Kidney capillary endothelial cell (primary cell): ENCODE data around the gene SLAMF8.

Experiments used
- DNase-seq: peaks from one replicate; pipeline ENCODE4 v3.0.0-alpha.2; 2018; ENCODE audit warnings: low spot score

SLAMF8 gene

GRCh38 chr1:159873530-159874143 lies 47.0 kb downstream of the SLAMF8 start:
- DNase-seq, result no peak

- no peak for DNase-seq
Measured at GRCh38 chr1:159877695-159878444, 51.2 kb downstream of the SLAMF8 start.

GRCh38 chr1:159879136-159879535 lies 52.5 kb downstream of the SLAMF8 start:
- DNase-seq, result no peak

GRCh38 chr1:159879977-159880376 lies 53.3 kb downstream of the SLAMF8 start:
- DNase-seq, result no peak

- DNase-seq, result no peak
Measured at GRCh38 chr1:159880430-159880829, 53.8 kb downstream of the SLAMF8 start.

GRCh38 chr1:159881622-159882526 lies 55.2 kb downstream of the SLAMF8 start:
- DNase-seq, result peak; percentile 95

- DNase-seq, result peak; percentile 69
Measured at GRCh38 chr1:159882527-159882862, 55.8 kb downstream of the SLAMF8 start.

GRCh38 chr1:159883134-159883533 lies 56.5 kb downstream of the SLAMF8 start:
- DNase-seq, result no peak

- no peak for DNase-seq
Measured at GRCh38 chr1:159884296-159884695, 57.6 kb downstream of the SLAMF8 start.
